ENCODE results near the gene LRRC27.

LRRC27 gene

GRCh38 chr10:132357286-132358058 is 25.5 kb downstream of the LRRC27 start:
- no peak for DNase-seq (ENCODE audit: low spot score)

- DNase-seq (ENCODE audit: low spot score), result no peak
Observed at GRCh38 chr10:132359305-132360040, 27.5 kb downstream of the LRRC27 start.

GRCh38 chr10:132360766-132361447 is 28.9 kb downstream of the LRRC27 start:
- peak; percentile 6 for DNase-seq (ENCODE audit: low spot score)

DNA sequence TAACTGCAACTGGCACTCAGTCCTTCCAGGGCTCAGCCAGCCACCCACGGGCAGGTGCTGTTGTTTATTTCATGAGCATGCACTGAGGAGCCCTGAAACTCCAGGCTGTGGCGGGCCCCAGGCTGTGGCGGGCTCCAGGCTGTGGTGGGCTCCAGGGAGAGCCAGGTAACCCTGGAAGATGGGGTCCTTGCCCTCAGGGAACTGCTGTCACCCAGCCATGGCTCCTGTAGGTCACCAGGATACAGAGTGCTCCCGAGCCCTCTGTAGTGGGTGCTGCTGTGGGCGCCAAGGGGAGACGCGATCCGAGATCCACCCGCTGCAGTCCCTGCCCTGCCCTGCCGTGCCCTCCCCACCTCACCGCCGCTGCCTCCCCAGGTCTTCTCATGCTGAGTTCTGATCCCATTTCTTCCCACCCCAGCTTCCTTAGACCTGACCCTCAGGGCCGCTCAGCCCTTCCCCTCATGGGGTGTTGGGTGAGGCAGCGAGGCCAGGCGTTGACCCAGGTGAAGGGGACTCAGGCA is 29.6 kb downstream of the LRRC27 start:
- no peak for DNase-seq (ENCODE audit: low spot score)

GRCh38 chr10:132362151-132362611 is 30.2 kb downstream of the LRRC27 start:
- DNase-seq (ENCODE audit: low spot score), result no peak

DNA sequence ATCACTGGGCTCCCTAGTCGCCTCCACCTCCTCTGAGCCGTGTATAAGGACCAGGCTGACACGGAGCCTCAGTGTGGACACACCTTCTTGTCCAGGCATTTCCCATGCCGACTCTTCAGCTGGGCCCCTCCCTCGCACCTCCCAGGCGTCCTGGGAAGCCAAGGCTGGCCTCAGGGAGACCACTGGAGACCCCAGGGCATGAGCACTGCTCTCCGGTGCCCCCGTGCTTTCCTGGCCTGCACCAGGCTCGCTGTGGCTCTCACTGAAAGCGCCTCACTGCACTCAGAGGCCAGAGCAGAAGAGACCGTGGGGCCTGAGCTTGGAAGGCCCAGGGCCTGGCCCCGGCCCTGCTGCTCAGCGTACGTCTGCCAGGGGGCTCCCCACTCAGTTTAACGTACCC is 31.4 kb downstream of the LRRC27 start:
- no peak for DNase-seq (ENCODE audit: low spot score)

DNA sequence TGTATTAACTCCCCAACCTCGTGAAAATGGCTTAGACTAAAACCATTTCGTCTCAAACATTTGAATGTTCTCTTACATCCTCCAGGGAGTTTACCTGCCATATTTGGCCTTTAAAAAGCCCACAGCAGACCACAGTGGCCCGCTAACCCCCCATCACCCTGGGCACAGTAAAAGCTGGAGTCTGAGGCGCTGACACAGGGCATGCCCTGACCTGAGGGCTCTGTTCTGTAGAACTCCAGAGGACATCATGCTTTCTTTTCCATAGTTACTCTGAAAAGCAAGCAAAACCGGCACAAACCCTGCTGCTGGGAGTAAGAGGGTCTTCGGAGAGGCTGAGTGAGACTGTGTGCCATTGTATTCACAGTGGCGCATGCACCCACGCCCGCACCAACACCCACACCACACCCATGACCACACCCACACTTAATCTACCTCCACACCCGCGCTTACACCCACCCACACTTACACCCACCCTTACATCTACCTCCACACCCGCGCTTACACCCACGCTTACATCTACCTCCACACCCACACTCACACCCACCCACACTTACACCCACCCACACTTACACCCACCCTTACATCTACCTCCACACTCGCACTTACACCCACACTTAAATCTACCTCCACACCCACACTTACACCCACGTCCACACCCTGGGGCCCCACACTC is 32.1 kb downstream of the LRRC27 start:
- DNase-seq (ENCODE audit: low spot score), result peak; percentile 36

- DNase-seq (ENCODE audit: low spot score), result no peak
Observed at GRCh38 chr10:132364594-132364970, 32.6 kb downstream of the LRRC27 start.

DNA sequence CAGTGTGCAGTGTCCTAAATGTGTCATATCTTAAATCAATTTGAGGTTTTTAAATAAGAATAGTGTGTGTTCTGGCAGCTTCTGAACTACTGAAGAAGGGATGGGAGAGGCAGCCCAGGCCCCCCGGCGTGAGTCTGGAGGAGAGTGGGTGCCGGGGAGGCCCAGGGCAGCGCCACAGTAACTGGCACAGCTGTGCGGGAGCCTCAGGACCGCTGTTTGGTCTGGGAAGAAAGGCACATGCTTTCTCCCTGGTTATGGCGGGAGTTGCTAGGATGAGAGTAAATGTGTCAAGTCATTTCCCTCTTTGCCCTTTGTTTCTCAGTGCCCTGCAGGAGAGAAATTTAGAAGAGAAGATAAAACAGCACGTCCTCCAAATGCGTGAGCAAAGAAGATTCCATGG is 33.1 kb downstream of the LRRC27 start:
- DNase-seq (ENCODE audit: low spot score), result no peak

- DNase-seq (ENCODE audit: low spot score), result no peak
Observed at GRCh38 chr10:132366006-132366405, 34.0 kb downstream of the LRRC27 start.

DNA sequence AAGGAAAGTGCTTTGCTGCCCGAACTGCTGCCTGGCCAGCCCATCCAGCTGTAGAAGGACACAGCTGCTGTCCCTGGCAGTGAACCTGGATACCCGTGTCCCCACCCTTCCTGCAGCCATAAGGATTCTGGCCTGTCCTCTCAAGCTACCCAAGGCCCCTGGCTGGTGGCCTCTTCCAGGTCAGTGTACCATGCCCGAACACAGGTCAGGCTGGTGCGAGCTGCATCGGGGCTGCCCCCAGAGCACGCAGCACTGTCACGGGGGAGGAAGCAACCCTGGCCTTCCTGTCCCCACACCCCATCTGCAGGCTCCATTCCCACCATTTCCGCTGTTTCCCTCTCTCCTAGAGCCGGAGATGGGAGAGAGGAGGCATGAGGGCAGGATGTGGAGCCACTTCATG is 34.5 kb downstream of the LRRC27 start:
- DNase-seq (ENCODE audit: low spot score), result no peak

GRCh38 chr10:132368391-132368790 is 36.4 kb downstream of the LRRC27 start:
- no peak for DNase-seq (ENCODE audit: low spot score)

DNA sequence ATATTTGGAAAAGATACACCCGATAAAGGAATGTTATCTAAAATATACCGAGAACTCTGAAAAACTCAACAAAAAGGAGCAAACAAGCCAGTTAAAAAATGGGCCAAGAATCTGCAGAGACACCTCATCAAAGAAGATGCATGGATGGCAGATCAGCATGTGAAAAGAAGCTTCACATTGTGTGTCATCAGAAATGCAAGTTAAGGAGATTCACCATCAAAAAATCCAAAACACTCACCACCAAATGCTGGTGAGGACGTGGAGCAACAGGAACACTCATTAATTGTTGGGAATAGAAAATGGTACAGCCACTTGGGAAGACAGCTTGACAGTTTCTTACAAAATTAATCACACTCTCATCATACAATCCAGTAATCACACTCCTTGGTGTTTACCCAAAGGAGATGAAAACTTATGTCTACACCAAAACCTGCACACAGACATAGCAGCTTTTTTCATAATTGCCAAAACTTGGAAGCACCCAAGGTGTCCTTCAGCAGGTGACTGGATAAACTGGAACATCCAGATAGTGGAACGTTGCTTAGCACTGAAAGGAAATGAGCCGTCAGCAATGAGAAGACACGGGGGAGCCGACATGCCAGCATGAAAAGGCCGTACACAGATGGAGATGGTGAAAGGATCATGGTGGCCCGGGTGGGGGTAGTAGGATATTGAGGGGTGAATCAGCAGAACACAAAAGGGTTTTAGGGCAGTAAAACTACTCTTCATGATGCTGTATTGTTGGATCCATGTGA is 37.1 kb downstream of the LRRC27 start:
- DNase-seq (ENCODE audit: low spot score), result peak; percentile 16

DNA sequence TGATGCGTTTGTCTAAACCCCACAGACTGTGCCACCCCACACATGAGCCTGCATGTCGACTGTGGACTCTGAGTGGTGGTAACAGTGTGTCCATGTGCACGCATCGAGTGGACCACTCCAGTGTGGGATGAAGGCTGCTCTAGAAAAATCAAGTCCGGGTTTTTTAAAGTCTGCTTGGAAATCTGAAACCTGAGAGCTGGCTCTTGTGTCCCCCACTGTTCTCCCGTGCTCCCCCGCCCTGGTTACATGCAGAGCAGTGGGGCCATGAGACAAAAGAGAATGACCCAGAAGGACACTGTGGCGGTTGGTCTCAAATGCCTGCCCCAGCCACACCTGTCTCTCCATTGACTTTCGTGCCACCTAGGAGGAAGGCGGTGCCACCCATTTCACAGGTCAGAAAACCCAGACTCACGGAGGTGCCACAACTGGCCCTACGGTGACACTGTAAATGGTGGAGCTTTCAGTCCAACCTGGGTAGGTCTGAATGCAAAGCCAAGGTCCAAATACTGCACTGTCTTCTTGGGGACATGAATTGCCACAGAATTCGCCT is 37.7 kb downstream of the LRRC27 start:
- no peak for DNase-seq (ENCODE audit: low spot score)

DNA sequence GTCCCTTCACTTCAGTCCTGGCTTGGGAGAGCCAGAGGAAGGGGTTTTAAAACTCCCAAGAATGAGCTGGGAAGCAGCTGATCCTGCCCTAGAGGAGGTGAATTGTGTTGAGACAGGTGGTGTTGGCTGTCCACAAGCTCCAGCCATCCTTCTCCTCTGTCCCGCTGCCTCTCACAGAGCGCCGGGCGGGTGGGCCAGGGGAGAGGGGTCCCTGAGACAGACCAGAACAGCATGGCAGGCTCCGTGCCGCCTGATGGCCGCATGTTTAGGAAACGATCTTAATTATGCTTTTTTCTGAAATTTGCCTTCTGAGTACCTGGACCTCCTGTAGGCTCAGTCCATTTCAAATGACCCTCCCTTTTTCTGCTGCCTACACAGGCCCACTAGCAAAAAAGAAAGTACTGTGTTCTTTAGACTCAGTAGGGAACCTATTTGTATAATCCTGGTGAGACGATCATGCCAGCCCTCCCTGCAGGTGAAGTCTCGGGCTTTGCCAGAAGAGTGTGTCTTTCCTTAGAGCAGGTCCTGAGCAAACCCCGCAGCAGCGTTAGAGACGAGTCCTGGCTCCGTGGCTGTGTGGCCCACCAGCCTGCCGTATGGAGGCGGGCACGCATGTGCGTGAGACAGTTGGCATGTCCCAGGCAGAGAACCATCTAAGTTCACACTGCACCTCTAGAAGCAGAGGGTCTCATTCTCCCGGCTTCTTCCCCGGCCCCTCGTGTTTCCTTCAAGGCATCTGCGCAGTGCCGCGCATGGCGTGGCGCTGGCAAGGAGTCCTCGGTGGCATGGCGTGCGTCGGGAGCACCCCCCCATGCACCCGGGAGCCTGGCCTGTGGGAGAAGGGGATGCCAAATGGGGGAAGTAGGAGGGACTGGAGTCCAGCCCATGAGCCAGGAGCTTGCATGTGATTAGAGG is 38.7 kb downstream of the LRRC27 start:
- no peak for DNase-seq (ENCODE audit: low spot score)

- DNase-seq (ENCODE audit: low spot score), result no peak
Observed at GRCh38 chr10:132371641-132372081, 39.7 kb downstream of the LRRC27 start.

DNA sequence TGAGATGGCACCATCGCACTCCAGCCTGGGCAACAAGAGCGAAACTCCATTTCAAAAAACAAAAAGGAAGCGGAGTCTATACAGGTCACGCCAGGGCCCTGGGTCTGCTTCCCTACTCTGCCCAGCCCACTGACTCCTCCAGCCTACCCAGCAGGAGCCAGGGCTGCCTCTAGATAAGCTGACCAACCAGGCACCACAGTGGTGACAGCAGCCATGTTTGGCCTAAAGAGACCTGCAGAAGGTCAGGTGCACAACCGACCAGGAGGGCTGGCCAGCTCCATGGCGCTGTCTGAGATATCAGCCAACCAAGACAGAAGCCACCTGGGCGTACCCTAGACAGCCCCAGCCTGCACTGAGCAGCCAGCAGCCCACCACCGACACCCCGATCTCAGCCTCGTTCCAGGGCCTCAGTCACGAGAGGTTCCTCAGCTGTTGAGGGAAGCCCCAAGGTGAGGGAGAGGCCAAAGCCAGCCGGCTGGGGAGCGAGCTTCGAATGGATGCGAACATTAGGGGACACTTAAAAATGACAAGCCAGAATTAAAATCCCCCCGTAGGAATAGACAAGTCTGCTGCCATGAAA is 40.6 kb downstream of the LRRC27 start:
- DNase-seq (ENCODE audit: low spot score), result no peak

DNA sequence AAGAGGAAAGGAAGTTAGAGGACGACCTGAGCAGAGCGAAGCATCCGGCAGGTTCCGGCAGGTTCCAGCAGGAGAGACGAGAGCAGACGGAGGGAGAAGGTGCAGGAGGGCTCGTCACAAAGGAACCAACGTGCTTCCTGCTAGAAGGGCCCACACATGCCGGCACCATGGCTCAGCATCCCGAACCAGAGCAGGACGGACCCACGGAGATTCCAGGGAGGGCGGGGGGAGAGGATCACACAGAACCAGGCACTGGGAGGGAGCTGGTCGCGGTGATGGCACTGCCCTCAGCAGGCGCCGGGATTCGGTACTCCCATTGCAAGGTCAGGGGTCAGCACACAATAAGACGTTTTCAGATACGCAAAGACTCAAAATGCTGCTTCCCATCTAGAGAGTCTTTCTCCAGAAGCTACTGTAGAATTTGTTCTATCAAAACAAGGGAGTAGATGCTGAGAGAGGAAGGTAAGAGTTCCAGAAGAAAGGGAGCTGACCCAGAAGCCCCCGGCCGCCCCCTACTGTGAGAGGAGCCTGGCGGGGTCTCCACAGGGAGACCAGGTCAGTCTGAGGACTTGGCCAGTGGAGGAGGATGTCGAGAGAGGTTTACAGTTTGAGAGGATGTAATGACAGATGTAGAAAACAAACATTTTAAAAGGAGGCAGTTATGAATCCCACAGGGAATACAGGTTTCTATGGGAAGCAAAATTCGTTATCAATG is 41.4 kb downstream of the LRRC27 start:
- no peak for DNase-seq (ENCODE audit: low spot score)

- DNase-seq (ENCODE audit: low spot score), result no peak
Observed at GRCh38 chr10:132374176-132374575, 42.2 kb downstream of the LRRC27 start.
